Progenitor cell of endocrine pancreas (in vitro differentiated cells): Measurements from ENCODE around the gene BRD4. TPM values are rescaled to one million over a fixed set of nuclear protein-coding genes. Genes with fewer than 3 reads are reported as not detected.
A peak's percentile ranks its signal among the peaks of the same experiment; 100 is the strongest.

Source experiments
- DNase-seq: peaks from one replicate; pipeline ENCODE4 v3.0.0; 2021; ENCODE audit warnings: low spot score; ENCODE audit not compliant: unreplicated experiment
- H3K27ac Mint-ChIP-seq: 2 replicates; pipeline ENCODE4 v1.8.0; 2021; ENCODE audit warnings: mild to moderate bottlenecking, moderate library complexity, mixed read lengths
- H3K27me3 Mint-ChIP-seq: 2 replicates; pipeline ENCODE4 v1.8.0; 2021; ENCODE audit warnings: mixed read lengths
- H3K36me3 Mint-ChIP-seq: 2 replicates; pipeline ENCODE4 v1.8.0; 2022; ENCODE audit warnings: mixed read lengths; ENCODE audit not compliant: insufficient read depth
- H3K4me1 Mint-ChIP-seq: 2 replicates; pipeline ENCODE4 v1.8.0; 2021; ENCODE audit warnings: low read depth, mixed read lengths
- H3K4me3 Mint-ChIP-seq: 2 replicates; pipeline ENCODE4 v1.8.0; 2021; ENCODE audit warnings: low read depth, mild to moderate bottlenecking, moderate library complexity, mixed read lengths
- H3K9me3 Mint-ChIP-seq: 2 replicates; pipeline ENCODE4 v1.8.0; 2021; ENCODE audit warnings: low read depth, mixed read lengths
- CTCF ChIP-seq: fragments of 200-600 bp; sonication (generic); IDR thresholded peaks from one replicate; pipeline ENCODE4 v1.5.0; 2021; ENCODE audit warnings: antibody characterized with exemption, mild to moderate bottlenecking; ENCODE audit not compliant: unreplicated experiment
- total RNA-seq: library from RNA; stranded (reverse); gene quantifications from 2 replicates; pipeline ENCODE4 v1.2.1, GENCODE V29; 2021

BRD4 gene
- total RNA-seq, 1 donor from 2014 or later = 144 TPM

- H3K27ac Mint-ChIP-seq = peak overlapping the region; percentile 56
- no peaks in the 10 kb centered on the region for H3K4me1 Mint-ChIP-seq
- H3K36me3 Mint-ChIP-seq = peaks cover 35% of the 10 kb centered on the region
- DNase-seq = no peak
- no peak for TF ChIP-seq CTCF
- H3K4me3 Mint-ChIP-seq = no peak overlapping the region
- H3K9me3 Mint-ChIP-seq = no peaks in the 10 kb centered on the region
- no peaks in the 10 kb centered on the region for H3K27me3 Mint-ChIP-seq
These were observed 143.5 kb downstream of the BRD4 start for GRCh38 chr19:15188851-15189250.

DNA sequence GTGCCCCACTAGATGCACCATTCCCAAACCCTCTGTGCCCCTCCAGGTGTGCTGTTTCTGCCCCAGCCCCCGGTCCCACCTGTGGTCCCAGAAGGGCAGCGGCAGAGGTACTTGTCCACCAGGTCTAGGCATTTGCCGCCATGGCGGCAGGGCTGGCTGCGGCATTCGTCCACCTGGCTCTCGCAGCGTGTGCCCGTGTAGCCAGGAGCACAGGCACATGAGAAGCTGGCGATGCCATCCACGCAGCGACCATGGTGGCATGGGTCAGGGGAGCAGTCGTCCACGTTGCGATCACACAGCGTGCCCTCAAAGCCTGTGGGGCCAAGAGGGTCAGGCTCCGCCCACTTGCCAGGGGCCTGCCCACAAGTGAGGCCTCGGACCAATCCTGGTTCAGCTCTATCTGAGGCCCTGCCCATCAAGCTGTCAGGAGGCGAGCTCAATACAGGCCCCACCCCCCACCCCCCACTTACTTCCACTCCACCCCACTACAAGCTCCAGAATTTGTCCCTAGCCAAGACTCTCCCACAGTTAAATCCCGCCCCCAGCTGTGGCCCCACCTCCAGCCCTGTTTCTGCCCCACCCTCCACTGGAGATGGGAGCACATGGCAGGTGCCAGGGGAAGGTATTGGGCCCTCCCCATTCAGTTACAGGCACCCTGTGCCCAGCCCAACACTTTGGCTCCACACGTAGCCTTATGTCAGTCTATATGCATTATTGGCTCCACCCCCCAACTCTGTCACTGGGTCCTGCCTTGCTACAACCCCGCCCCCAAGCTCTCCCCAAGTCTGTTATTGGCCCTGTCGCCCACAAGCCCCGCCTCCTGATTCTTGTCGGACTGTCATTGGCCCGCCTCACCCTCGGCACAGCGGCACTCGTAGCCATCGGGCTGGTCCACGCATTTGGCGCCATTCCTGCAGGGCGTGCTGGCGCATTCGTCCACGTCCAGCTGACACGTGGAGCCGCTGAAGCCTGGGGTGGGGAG, 145.0 kb downstream of the BRD4 start:
- DNase-seq = no peak
- Mint-ChIP-seq H3K27ac (no peak overlapping the region), H3K36me3 (peaks cover 36% of the 10 kb centered on the region), H3K9me3 (no peaks in the 10 kb centered on the region), H3K4me1 (no peaks in the 10 kb centered on the region), H3K27me3 (no peaks in the 10 kb centered on the region), H3K4me3 (no peak overlapping the region)
- no peak for TF ChIP-seq CTCF

Other genes with a start within 250 kb of the BRD4 start
- 5.0 and 5.7 TPM in 2 replicates for gene SYDE1, start 225.1 kb downstream of the BRD4 start, total RNA-seq
- gene NOTCH3, start 131.5 kb downstream of the BRD4 start, total RNA-seq = 201 and 203 TPM in 2 replicates
- gene EPHX3, start 100.1 kb downstream of the BRD4 start, total RNA-seq = 7.1 and 7.8 TPM in 2 replicates
- gene AKAP8, start 47.2 kb upstream of the BRD4 start, total RNA-seq = 44.0 and 51.9 TPM in 2 replicates
- gene AKAP8L, start 86.4 kb upstream of the BRD4 start, total RNA-seq = 208 and 228 TPM in 2 replicates
- 60.6 and 61.6 TPM in 2 replicates for gene WIZ, start 117.4 kb upstream of the BRD4 start, total RNA-seq
- not detected in 2 replicates for gene RASAL3, start 132.0 kb upstream of the BRD4 start, total RNA-seq
- gene PGLYRP2, start 147.0 kb upstream of the BRD4 start, total RNA-seq = not detected in 2 replicates
- not detected in 2 replicates for gene CYP4F22, start 176.0 kb upstream of the BRD4 start, total RNA-seq